NB4 (cell line): ENCODE measurements around the gene PKIG.

ENCODE experiments used
- CTCF ChIP-seq: IDR thresholded peaks from one replicate; pipeline ENCODE4 v1.5.1; 2012; ENCODE audit warnings: low read depth, low read length
- MAX ChIP-seq: IDR thresholded peaks from 2 replicates; pipeline ENCODE4 v1.6.1; 2011; ENCODE audit warnings: low read depth, low read length
- MYC ChIP-seq: IDR thresholded peaks from 2 replicates; pipeline ENCODE4 v1.6.1; 2011; ENCODE audit warnings: low read depth, low read length
- POLR2A ChIP-seq: IDR thresholded peaks from 2 replicates; pipeline ENCODE4 v1.6.1; 2011; ENCODE audit warnings: mild to moderate bottlenecking; ENCODE audit not compliant: insufficient read length; ENCODE audit errors: extremely low read depth

- TF ChIP-seq MAX (no peak), CTCF (no peak), POLR2A (no peak), MYC (no peak)
These were observed 38.9 kb downstream of the PKIG start for GRCh38 chr20:44621325-44621724.
